ENCODE results near the gene ZIC1. TPM values are rescaled to one million over a fixed set of nuclear protein-coding genes. Genes with fewer than 3 reads are reported as not detected.

The ZIC1 gene
- total RNA-seq, 1 donor from 2014 or later: not detected

DNA sequence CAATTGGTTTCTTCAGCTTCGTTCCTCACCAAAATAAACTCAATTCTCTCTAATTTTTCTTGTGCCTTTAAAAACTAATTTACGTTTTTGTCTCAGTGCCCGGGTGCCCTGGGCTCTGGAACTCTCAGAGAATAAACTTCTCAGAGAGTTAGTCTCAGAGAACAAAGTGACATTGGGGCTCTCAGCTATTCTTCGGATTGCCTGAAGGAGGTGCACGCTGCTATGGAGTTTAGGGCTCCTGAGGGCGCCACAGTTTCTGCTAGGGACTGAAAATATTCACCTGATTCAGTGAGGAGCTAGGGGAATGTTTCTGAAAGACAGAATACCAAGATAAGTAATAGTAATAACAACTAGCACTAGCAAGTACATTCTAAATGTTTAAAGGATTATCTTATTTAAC lies 25.5 kb upstream of the ZIC1 start:
- no peak for ATAC-seq
- intact Hi-C loops (cut with DNase I): no loop called here
- H3K4me1 ChIP-seq: no peaks in the 10 kb centered on the region
- H3K27ac ChIP-seq: no peak overlapping the region
- H3K36me3 ChIP-seq: no peaks in the 10 kb centered on the region
- DNase-seq: no peak
- no peak overlapping the region for H3K4me3 ChIP-seq
- no peaks in the 10 kb centered on the region for H3K9me3 ChIP-seq
- peaks cover 100% of the 10 kb centered on the region for H3K27me3 ChIP-seq
- TF ChIP-seq, protein P1, sequence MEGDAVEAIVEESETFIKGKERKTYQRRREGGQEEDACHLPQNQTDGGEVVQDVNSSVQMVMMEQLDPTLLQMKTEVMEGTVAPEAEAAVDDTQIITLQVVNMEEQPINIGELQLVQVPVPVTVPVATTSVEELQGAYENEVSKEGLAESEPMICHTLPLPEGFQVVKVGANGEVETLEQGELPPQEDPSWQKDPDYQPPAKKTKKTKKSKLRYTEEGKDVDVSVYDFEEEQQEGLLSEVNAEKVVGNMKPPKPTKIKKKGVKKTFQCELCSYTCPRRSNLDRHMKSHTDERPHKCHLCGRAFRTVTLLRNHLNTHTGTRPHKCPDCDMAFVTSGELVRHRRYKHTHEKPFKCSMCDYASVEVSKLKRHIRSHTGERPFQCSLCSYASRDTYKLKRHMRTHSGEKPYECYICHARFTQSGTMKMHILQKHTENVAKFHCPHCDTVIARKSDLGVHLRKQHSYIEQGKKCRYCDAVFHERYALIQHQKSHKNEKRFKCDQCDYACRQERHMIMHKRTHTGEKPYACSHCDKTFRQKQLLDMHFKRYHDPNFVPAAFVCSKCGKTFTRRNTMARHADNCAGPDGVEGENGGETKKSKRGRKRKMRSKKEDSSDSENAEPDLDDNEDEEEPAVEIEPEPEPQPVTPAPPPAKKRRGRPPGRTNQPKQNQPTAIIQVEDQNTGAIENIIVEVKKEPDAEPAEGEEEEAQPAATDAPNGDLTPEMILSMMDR (IDR thresholded peaks at IDR 0.05): no peak

DNA sequence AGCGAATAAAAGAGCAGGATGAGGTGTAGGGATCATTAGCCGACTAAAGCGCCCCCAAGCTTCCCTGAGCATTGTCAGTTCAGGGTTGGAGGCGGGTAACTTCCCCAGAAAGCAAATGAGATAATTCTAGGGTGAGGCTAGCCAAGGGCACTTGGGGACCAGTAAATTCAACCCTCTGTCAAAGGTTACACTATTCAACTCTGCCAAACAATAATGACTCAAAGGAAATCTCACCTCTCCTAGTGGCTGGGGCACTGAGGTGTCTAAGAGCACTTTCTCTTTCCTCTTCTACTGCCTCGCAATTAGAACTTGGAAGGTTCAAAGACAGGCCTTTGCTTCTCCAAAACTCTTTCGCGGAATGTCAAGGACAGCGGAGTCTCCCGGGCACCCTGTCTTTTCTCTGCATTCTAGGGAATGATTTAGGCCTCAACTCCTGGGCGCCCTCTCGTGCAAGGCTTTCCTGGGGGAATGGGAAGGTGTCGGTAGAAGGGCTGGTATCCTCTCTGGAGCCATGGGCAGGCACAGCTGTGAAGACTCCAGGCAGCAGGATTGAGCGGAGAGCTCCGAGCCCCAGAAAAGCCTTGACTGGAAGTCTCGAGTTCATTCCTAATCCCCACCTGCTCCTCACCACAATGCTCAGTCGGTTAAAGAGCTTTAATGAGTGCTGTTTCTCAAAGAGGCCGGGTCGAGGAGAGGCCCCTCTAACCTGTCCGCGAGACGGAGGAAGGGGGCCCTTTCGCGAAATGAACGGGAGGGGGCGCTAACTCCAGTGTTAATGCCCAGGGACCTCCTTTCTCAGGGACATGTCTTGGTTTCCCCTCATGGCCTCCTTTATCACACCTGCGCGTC lies 24.7 kb upstream of the ZIC1 start:
- Histone ChIP-seq H3K4me3 (no peak overlapping the region), H3K9me3 (no peaks in the 10 kb centered on the region), H3K4me1 (no peaks in the 10 kb centered on the region), H3K36me3 (no peaks in the 10 kb centered on the region), H3K27me3 (peaks cover 100% of the 10 kb centered on the region), H3K27ac (no peak overlapping the region)
- DNase-seq (no peak), ATAC-seq (no peak)
- TF ChIP-seq, protein P1 (IDR thresholded peaks at IDR 0.05): no peak
- intact Hi-C loops (cut with DNase I): no loop called here

DNA sequence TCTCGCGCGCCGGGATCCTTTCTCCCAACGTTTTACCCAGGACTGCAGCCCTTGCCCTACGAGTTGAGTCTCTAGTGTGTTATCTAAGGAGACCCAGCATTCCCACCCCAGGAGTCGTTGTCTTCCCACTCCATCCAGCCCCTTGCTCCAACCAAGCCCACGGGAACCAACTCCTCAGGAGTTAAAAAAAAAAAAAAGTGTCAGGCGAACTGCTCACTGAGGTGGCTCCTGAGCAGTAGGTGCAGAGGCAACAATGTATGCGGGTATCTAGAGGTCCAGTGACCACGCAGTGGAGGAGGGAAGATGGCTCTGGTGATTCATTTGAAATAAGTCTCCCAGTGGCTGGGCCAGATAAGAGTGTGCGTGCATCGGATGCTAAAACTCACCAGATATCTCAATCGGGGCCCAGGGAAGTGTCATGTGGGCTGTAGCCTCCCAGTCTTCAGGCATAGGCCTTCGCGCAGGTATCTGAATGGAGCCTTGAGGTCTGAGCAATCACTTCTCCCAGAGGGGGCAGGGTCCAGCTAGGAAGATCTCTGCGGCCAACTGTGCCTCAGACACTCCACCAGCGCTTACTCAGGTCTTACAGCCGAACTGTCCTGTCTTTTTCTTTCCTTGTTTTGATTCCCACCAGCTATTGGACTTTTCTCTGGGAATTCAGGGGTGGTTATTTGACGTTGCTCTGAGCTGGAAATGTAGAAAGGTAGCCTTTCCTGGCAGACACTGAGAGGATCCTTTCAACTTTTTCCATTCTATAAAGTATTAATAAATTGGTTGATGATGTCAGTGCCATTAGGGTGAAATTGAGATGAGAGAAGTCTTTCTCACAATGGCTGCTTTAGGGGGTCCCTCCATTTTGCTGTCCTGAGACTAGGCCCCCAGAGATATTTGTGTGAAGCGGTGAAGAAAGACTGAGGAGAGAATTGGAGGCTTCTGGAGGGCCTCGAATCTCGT lies 23.8 kb upstream of the ZIC1 start:
- intact Hi-C loops (cut with DNase I): no loop called here
- TF ChIP-seq, protein P1 (IDR thresholded peaks at IDR 0.05): no peak
- no peaks in the 10 kb centered on the region for H3K9me3 ChIP-seq
- H3K4me3 ChIP-seq: no peak overlapping the region
- H3K27ac ChIP-seq: no peak overlapping the region
- H3K4me1 ChIP-seq: no peaks in the 10 kb centered on the region
- DNase-seq: no peak
- no peak for ATAC-seq
- peaks cover 100% of the 10 kb centered on the region for H3K27me3 ChIP-seq
- no peaks in the 10 kb centered on the region for H3K36me3 ChIP-seq

DNA sequence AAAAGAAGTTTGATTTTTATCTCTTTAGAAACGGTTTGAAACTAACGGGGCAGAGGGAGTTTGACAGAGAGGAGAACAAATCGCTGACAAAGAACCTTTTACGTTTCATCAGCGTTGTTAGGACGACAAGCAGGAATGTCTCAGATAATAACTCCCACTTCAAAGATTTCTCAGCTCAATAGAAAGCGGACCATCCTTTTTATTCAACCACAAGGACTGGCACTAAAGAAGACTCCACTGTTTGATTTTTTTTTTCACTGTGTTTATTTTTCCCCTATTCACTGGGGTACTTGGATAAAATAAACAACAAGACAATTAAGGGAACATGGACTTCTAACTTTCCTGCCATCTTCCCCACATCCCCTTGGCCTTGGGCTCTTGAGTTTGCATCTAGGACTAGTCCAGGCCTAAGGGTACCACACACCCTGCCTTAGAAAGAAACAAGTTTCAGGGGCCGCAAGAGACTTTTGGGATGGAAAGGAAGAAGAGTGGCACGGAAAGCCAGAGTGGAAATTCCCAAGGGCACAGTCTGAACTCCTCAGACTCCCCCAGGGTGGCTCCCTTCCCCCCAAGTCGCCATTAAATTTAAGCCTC lies 21.8 kb upstream of the ZIC1 start:
- Histone ChIP-seq H3K4me1 (peaks cover 8% of the 10 kb centered on the region), H3K36me3 (no peaks in the 10 kb centered on the region), H3K27ac (no peak overlapping the region), H3K4me3 (no peak overlapping the region), H3K9me3 (no peaks in the 10 kb centered on the region), H3K27me3 (peaks cover 100% of the 10 kb centered on the region)
- intact Hi-C loops (cut with DNase I): no loop called here
- DNase-seq: no peak
- TF ChIP-seq, protein P1 (IDR thresholded peaks at IDR 0.05): no peak
- no peak for ATAC-seq

GRCh38 chr3:147387885-147388699 lies 21.1 kb upstream of the ZIC1 start:
- no peaks in the 10 kb centered on the region for H3K9me3 ChIP-seq
- no peak overlapping the region for H3K4me3 ChIP-seq
- peaks cover 100% of the 10 kb centered on the region for H3K27me3 ChIP-seq
- TF ChIP-seq, protein P1 (IDR thresholded peaks at IDR 0.05): no peak
- peaks cover 12% of the 10 kb centered on the region for H3K4me1 ChIP-seq
- no peak for ATAC-seq
- intact Hi-C loops (cut with DNase I): no loop called here
- no peaks in the 10 kb centered on the region for H3K36me3 ChIP-seq
- H3K27ac ChIP-seq: no peak overlapping the region
- DNase-seq: no peak
